ENCODE results near the gene RAI14.

RAI14 gene

GRCh38 chr5:34854459-34855174, 198.5 kb downstream of the RAI14 start:
- no peak for DNase-seq (ENCODE audit: low spot score)

DNA sequence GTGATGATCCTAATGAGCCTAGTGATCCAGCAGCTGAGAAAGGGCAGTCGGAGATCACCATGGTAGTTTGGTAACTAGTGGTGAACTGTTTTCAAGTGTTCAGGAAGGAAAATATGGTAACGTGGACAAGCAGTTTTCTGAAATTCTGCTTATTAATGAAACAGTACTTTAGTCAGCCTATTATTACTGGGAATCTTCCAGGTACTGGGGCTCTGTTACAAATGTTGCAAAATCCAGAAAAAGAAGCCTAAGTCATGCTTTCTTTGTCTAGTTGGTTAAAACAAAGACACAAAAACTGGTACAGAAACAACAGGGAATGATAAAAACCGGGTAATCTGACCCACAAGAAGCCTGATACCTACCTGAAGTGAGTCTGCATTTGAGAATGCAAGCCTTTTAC, 201.0 kb downstream of the RAI14 start:
- no peak for DNase-seq (ENCODE audit: low spot score)

GRCh38 chr5:34857894-34858293, 201.8 kb downstream of the RAI14 start:
- no peak for DNase-seq (ENCODE audit: low spot score)

GRCh38 chr5:34858790-34859189, 202.7 kb downstream of the RAI14 start:
- no peak for DNase-seq (ENCODE audit: low spot score)

DNA sequence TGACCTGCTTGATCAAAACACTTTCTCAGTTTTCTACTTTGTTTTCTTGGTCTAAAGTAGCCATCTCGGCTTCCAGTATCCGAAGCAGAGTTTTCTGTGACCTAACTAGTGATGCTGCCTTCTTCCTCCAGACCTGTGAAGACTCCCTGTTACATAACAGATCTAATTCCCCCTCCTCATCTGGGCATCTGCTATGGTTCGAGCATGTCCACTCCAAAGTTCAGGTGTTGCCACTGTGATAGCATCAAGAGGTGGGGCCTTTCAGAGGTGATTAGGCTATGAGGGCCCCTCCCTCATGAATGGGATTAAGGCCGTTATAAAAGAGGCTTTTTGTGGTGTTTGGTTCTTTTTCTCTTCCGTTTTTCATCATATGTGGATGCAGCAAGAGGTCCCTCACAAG, 203.1 kb downstream of the RAI14 start:
- DNase-seq (ENCODE audit: low spot score), result no peak

DNA sequence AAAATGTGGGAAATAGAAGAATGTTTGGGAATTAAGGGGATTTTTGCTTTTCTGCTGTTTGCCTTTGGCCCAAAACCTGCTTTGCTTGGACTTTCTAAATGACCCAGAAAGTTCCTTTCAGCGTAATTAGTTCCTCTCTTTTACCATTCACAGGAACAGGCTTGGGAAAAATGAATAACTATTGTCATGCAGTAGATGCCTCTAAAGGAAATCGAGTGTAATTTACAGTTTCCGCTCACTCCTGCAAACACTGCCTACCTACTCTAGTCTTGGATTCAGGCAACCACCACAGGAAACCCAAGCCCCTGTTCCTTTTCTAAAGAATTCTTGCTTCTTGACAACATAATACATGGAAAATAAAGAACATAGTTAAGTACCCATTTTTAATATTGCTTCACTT, 207.8 kb downstream of the RAI14 start:
- no peak for DNase-seq (ENCODE audit: low spot score)

GRCh38 chr5:34865091-34865490, 209.0 kb downstream of the RAI14 start:
- no peak for DNase-seq (ENCODE audit: low spot score)

GRCh38 chr5:34866989-34867471, 210.9 kb downstream of the RAI14 start:
- DNase-seq (ENCODE audit: low spot score), result no peak

DNA sequence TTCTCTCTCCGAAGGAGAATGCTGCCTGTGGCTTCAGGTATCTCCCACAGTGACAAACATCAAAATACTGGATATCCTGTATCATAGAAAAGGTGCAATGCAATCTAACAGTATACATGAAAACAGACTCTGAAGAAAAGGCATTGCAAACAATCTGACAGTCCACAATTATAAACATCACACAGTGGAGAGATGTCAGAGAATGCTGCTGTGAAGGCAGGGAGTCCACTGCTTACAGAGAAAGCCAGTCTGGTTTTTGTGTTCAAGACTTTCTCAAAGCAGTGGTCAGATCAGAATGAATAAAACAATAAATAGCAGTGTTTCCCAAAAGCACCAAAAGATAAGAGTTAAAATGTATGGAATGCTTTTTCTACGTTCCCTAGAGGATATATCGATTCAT, 211.5 kb downstream of the RAI14 start:
- no peak for DNase-seq (ENCODE audit: low spot score)

GRCh38 chr5:34868791-34869190, 212.7 kb downstream of the RAI14 start:
- no peak for DNase-seq (ENCODE audit: low spot score)

DNA sequence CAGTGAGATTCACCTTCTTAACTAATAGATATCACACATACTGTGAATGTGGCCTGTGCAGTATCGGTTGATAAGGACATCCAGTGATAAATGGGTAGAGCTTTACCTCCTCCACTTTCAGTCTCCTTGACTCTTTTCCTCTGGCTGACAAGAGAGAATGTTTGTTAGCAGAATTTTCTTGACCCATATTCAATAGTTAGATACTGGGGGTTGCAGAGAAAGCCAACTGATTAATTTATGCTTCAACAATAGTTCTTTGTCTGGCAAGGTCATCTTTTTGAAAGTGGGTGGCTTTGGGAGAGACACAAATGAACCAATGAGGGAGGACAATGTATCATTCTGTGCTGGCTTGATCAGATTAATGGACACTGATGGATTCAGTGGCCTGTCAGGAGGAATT, 213.1 kb downstream of the RAI14 start:
- no peak for DNase-seq (ENCODE audit: low spot score)

- no peak for DNase-seq (ENCODE audit: low spot score)
Observed at GRCh38 chr5:34870382-34870781, 214.3 kb downstream of the RAI14 start.

- DNase-seq (ENCODE audit: low spot score), result no peak
Observed at GRCh38 chr5:34876275-34876674, 220.1 kb downstream of the RAI14 start.

- DNase-seq (ENCODE audit: low spot score), result no peak
Observed at GRCh38 chr5:34881246-34881645, 225.1 kb downstream of the RAI14 start.
